Posterior vena cava (tissue), 2 donors: Measurements from ENCODE around the gene ITGAX. TPM values are rescaled to one million over a fixed set of nuclear protein-coding genes. Genes with fewer than 3 reads are reported as not detected.
"Not testable (repeated sequence)": the region's sequence is repeated elsewhere in the genome, so short reads cannot be mapped to it uniquely, and the experiment has no call there.

Source experiments
- DNase-seq: peaks from one replicate; pipeline ENCODE4 v3.0.0-alpha.2; 2020; ENCODE audit warnings: low spot score
- intact Hi-C, 2 donors: fragments of 100-400 bp; cut with DNase I; formaldehyde crosslinking; loops; one replicate each; pipeline versions ENCODE4 v1.14.1 to v1.14.2; 2022 to 2023
- total RNA-seq, 2 donors: library from RNA; stranded (reverse); fragmentation: NEBNext Ultra II Directional; extraction: Animal tissue kit (Norgen Biotek cat#: 25700); gene quantifications; one replicate each; pipeline ENCODE4 v1.2.1, GENCODE V29; 2021
- donor health status: DM: yes; HTN: yes; CAD: no.
- donor health status: DM: yes; HTN: yes; CAD: no.

The ITGAX gene
- total RNA-seq, 2 donors from 2014 or later = 13.4 to 15.2 TPM

GRCh38 chr16:31338166-31338685 lies 16.8 kb upstream of the ITGAX start:
- intact Hi-C loops = not testable (repeated sequence)

GRCh38 chr16:31344712-31345111 lies 10.3 kb upstream of the ITGAX start:
- intact Hi-C loops = no loop called here
- no peak for DNase-seq

More at GRCh38 chr16:31338166-31338685, 16.8 kb upstream of the ITGAX start:
- DNase-seq = not testable (repeated sequence)

GRCh38 chr16:31347445-31347844 lies 7.5 kb upstream of the ITGAX start:
- no peak for DNase-seq
- intact Hi-C loops = no loop called here

- intact Hi-C loops = no loop called here
These were observed 6.4 kb upstream of the ITGAX start for GRCh38 chr16:31348579-31348978.

GRCh38 chr16:31350275-31351005 lies 4.5 kb upstream of the ITGAX start:
- no peak for DNase-seq
- intact Hi-C loops = no loop called here

More at GRCh38 chr16:31348579-31348978, 6.4 kb upstream of the ITGAX start:
- no peak for DNase-seq

GRCh38 chr16:31351246-31351941 lies 3.6 kb upstream of the ITGAX start:
- intact Hi-C loops = no loop called here
- no peak for DNase-seq

- DNase-seq = no peak
These were observed 3.0 kb upstream of the ITGAX start for GRCh38 chr16:31351942-31352325.

GRCh38 chr16:31352376-31353115 lies 2.4 kb upstream of the ITGAX start:
- intact Hi-C loops = no loop called here
- no peak for DNase-seq

More at GRCh38 chr16:31351942-31352325, 3.0 kb upstream of the ITGAX start:
- intact Hi-C loops = no loop called here

GRCh38 chr16:31355431-31356100 lies 590 bp downstream of the ITGAX start:
- intact Hi-C loops = no loop called here
- DNase-seq = no peak

GRCh38 chr16:31356566-31357323 lies 1.8 kb downstream of the ITGAX start:
- intact Hi-C loops = no loop called here

GRCh38 chr16:31357324-31358109 lies 2.5 kb downstream of the ITGAX start:
- DNase-seq = no peak
- intact Hi-C loops = no loop called here

More at GRCh38 chr16:31356566-31357323, 1.8 kb downstream of the ITGAX start:
- no peak for DNase-seq

GRCh38 chr16:31360251-31360650 lies 5.3 kb downstream of the ITGAX start:
- intact Hi-C loops = no loop called here
- DNase-seq = peak; percentile 16

GRCh38 chr16:31361201-31362110 lies 6.5 kb downstream of the ITGAX start:
- peak; percentile 64 for DNase-seq
- intact Hi-C loops = no loop called here

- DNase-seq = peak; percentile 71
These were observed 7.8 kb downstream of the ITGAX start for GRCh38 chr16:31362476-31363405.

GRCh38 chr16:31363721-31364120 lies 8.7 kb downstream of the ITGAX start:
- DNase-seq = peak; percentile 54
- intact Hi-C loops = no loop called here

More at GRCh38 chr16:31362476-31363405, 7.8 kb downstream of the ITGAX start:
- intact Hi-C loops = no loop called here

- intact Hi-C loops = no loop called here
- DNase-seq = peak; percentile 30
These were observed 9.4 kb downstream of the ITGAX start for GRCh38 chr16:31364421-31364820.
